Stimulated activated CD4-positive, alpha-beta T cell treated with anti-CD3 and anti-CD28 coated beads, Interleukin-4, amount 100 ng/mL, for 4 hours (primary cell): Measurements from ENCODE around the gene TOX2.
A peak's percentile ranks its signal among the peaks of the same experiment; 100 is the strongest.

Experiments
- DNase-seq, 2 experiments: peaks; one replicate each; pipeline ENCODE4 v3.0.0-alpha.2; 2020

TOX2 gene

DNA sequence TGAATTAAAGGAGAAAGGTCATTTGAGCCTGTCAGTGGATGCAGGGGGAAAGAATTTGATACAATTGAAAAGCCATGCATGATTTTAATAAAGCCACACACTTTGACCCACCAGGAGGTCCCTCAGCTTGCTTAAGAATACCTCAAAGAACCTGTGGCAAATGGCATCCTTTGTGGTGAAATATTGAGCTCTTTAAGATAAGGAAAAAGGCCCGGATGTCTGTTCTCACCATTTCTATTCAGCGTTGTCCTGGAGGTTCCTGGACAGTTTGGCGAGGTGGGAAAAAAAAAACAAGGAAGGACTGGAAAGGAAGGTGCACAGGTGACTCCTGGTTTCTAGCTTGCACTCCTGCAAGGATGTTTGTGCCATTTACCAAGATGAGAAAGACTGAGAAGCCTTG, 91.0 kb downstream of the TOX2 start:
- no peak for DNase-seq

DNA sequence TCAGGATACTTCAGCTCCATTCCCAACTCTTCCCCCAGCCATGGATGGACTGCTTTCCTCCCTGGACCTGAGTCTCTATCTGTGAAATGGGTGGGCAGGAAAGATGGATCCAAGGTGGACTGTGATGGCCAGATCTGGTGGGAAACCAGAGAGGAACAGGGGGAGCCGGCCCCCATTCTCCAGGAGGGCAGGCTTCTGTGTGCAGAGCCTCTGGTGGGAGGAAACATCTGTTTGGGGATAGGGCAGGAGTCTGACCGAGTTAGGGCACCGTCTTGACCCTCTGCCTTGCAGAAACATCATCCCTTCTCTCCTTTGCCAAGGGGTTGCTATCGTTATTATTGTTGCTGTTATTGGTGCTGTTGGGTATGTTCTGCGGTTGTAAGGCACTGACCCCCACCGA, 91.5 kb downstream of the TOX2 start:
- no peak for DNase-seq

DNA sequence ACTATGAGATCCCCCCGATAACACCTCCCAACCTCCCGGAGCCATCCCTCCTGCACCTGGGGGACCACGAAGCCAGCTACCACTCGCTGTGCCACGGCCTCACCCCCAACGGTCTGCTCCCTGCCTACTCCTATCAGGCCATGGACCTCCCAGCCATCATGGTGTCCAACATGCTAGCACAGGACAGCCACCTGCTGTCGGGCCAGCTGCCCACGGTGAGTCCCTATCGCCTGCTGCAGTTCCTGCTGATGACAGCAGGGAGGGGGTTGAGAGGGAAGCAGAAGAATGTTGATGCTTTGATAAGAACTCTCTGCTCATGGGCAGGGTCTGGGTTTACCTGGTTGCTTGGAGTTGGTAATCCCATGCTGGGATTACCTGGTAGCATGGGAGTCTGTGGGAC, 91.9 kb downstream of the TOX2 start:
- no peak for DNase-seq

DNA sequence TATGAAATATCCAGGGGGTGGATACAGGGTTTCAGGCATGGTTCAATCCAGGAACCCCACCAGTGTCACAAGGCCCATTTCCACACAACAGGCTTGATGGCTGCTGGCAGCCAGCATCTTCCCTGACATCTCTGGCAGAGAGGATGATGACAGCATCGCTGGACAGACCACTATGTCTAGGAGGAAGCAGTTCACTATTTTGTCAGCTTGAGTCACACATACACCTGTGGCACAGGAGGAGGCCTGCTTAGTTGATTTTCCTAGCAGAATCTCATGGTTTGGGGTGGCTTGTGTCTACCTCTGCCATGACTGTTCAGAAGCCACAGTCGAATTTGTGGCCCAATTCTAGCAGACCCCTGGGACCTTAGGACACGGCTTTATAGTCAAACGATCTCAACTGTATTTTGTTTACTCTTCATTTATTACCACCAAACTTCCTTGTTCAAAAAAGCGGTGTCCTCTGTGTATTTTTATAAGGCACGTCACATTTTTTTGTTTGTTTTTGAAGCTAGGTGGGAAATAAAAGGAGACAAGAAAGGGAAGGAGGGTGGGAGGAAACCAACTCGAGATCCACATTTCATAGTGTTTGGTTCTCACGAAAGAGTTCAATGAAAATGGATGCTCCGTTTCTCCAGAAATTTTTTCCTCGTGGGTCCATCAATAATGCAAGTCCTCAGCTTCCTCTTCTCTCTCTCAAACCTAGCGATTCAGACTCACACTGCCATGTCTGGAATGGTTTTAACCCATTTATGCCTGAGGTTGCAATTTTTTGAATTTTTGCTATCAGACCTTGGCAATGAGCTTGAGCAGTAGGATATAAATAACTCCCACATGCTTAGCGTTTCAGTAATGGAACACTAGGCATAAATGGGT, 94.4 kb downstream of the TOX2 start:
- DNase-seq: no peak

DNA sequence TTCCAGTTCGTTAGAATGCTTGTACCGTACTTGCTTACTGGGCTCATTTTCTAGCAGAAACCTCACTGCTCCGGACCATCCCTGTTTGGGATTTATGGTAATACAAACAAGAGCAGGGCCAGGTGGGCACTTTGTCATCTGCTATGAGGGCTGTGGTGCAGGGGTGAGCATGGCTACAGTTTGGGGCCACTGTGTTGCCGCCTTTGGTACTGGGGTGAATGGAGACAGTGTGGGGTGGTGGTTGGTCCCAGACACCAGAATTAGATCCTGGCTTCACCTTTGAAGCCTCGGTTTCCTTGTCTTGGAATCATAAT, 95.0 kb downstream of the TOX2 start:
- DNase-seq: no peak

DNA sequence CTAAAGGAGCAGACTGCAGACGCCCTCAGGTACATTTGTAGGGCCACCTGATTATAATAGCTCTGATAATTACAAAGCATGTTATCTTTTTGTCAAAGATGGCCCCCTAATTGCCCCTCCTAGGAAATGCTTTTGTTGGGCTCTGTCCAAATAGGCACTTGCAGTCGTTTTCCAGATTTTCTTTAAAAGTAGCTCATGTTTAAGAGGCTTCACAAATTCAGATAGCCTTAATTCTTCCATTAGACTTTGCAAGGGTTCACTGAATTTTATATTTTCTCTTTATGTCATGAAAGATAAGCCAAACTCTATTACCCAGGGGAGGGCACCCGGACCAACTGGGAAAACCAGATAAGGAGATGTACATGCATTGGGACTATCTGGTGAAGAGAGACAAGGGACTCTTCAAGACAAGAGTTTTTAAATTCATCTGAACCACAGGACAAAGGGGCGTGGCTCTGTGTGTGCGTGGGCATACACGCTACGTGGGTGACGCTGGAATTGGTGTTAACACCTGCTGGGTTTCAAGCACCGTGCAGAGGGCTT, 95.6 kb downstream of the TOX2 start:
- DNase-seq: peak in 1 of 2 experiments; percentile 39

DNA sequence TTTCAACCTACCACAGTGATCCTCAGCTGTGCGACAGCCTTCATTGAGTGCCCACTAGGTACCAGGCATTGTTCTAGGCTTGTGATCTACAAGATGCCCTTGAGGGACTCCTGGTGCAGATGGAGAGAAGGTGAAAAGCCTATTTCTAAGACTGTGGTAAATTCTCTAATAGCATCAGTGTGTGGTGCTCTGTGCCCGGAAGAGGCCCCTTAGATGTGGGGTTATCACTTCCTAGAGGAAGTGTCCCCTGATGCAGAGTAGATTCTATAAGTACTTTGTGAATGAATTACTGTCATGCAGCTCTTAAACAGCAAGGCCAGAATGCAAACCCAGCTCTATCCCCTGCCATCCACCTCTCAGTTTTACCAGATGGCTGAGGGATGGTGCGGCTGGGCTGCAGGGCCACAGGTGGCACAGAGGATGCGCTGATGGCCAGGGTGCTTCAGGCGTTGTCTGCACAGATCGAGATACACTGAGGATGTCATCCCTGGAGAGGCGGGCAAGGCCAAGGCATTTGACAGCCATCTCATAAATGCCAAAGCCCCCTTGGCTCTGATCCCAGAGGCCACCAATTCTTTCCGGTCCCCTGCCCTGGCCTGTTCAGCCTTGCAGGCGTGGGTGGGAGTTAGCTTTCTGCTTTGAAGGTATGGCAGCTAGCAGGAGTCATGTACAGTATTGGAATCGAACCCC, 96.7 kb downstream of the TOX2 start:
- DNase-seq: no peak

DNA sequence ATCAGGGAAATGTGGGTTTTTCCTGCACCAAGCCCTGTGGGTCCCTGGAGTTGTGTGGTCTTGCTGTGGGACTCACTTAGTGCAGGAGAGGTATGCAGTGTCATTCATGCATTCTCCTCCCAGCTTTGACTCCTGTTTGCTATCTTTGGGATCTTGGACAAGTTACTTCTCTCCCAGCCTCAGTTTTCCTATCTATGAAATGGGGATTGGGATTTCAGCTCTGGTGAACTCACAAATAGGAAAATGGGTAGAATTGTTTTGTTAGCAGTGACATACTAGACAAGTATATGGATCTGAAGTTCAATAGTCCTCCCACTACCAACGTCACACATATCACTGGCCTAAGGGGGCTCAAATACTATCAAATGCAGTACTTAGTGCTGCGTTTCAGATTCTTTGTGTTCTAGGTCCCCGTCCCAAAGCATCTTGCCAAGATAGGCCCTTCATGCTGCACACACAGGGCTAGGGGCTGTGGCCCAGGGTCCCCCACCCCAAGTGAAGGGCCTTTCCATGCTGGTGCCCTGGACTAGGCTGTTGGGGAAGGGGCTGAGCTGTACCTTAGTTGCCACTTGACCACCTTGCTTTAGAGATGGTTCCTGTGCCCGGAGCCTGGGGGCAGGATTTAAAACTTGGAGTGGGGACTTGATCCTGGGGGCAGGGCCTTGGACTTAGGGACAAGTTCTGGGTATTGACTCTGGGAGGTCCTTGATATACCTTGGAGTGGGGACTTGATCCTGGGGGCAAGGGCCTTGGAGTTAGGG, 98.0 kb downstream of the TOX2 start:
- no peak for DNase-seq

DNA sequence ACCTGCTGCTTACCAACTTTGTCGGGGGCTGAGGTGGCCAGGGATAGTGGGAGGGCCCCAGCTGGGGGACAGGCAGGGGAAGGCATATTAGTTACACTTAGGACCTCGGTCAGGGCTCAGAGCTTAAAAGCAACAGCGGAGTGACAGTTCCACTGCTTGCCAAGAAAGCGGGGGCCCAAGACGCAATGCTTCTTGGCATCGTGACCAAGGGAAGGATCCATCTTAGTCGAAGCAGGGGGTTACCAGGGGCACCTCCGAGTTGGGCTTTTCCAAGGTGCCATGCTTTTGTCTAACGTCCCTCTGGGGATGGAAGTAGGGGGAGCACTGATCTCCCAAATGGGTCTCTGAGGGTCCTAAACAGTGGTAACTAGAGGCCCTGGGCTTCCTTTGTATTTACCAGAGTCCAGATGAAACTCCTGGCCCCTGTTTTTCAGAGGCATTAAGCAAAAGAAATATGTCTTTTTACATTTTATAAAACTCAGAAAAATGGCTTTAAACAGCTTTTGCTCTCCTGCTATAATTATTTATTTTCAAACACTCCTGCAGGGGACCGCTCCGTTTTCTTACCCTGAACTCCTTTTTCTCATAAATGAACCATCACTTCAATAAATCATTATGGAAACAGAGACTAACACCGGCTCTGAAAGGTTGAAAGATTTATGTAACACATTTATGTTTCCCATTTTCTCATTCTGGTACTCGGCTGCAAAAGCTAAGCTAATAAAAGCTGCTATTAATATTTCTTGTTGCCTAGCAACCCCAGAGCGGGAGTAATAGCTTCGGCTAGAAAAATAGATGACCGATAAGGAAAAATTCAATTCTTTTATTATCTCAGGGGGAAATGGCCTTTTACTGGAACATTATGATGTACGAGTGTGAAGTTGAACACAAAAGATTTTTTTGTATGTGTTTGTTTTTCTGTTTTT, 100.4 kb downstream of the TOX2 start:
- DNase-seq: no peak

DNA sequence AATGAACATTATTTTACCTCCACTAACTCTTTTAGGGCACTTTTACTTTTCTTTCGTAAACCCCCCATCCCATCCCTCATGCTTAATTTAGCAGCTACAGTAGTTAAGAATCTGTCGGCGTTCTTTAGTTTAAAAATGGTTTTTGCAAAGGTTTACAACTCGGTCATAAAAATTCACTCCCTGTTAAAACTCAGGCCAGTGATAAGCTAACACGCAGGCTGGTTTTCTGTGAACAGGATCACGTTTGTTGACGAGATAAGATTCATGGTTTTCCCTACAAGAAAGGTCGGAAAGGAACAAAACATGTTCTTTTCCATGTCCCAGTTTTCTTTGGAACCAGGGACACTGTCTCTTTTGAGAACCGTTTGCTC, 101.1 kb downstream of the TOX2 start:
- no peak for DNase-seq

DNA sequence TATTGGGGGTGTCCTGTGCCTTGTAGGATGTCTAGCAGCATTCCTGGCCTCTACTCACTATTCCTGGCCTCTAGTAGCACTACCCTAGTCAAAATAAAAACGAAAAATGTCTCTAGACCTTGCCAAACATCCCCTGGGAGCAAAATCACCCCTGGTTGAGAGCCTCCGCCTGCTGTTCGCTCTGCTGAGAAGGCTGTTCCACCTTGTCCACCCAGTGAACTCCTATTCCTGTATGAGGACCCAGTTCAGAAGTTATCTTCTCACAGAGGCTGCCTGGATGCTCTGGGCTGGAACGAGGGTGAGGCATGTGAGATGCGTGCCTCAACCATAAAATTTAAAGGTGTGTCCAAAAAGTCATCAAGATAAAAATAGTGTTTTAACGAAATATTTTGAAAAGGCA, 101.9 kb downstream of the TOX2 start:
- DNase-seq: no peak

DNA sequence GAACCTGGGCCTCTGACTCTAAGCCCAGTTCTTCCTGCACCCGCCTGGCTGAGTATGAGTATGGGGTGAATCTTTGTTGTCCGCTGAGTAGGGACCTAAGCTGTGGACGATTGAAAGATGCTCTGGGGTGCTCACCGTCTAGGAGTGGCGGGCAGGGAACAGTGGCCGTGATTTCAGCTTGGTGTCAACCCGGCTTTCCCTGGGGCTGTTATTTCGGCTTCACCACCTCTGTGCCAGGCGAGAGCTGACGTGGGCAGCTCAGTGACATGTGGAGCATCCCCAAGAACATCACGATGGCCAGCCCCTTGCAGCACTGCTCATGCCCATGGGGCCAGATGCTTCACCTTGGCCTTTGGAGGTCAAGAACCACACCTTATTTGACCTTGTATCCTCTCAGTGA, 102.6 kb downstream of the TOX2 start:
- no peak for DNase-seq

DNA sequence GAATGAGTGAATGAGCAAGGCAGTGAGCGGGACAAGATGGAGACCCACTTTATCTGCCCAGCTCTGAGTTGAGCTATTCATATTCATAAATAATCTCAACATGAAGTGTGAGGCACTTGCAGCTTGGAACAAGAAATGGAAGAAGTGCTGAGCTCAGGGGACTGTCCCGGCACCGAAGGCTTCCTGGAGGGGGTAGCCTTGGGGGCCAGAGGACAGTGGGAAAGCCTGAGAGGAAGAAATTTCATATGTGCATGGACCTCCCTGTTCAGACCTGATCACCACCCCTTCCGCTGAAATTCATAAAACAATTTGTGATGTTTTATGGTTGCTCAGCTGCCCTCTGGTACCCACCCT, 103.2 kb downstream of the TOX2 start:
- no peak for DNase-seq

DNA sequence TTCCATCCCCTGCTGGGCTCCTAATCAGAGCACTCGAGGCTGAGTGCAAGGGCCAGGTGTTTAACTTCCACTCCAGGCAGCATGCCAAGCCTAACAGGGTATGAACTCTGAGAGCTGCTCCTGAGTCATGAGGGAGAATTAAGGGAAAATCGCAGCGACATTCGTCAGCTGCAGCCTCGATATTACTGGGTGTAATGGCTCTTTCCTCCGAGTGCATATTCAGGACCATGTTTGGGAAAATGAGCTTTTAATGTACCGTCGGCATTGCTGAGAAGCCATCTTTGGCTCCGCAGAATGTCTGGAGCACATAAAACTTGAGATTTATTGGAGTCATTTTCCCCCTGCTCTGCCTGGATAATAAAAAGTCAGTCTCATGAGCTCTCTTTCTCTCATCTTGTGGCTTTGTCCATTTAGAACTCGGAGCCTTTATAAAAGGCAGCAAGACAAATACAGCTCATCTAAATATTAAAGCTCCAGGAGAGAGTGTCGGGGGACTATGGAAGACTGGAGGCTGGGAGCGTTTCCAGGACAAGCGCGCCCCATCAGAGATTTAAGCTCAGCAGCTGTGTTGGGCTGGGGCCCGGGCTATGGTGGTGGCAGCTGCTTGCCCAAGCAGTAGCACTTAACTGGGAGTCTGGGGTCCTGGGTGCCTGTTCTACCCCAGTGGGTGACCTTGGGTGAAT, 103.7 kb downstream of the TOX2 start:
- no peak for DNase-seq

DNA sequence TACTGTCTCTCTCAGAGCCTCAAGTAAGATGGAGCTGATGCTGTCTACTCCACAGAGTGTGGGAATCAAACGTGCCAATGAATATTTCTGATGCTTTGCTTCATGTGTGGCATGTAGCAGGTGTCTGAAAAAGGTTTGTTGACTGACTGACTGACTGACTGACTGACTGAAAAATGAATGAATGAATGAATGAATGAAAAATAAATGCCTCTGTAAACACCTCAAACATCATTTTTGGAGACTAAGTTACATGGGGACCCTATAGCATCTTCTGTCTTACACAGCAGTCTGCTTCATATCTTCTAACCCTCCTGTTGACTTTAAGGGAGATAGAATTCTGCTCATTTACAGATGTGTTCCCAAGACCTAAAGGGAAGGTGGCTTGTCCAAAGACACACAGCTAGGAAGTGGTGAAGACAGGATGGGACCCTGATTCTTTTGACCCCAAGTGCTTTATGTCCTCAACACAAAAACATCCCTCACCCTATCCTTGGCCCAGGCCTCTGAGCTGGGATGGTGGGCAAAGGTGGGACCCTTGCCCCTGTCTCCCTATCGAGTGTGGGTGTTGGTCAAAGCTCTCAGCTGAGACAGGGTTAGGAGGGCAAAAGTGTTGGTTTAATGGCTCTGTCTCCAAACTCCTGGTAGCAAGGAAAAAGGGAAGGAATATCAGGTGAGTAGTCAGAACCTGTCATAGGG, 104.4 kb downstream of the TOX2 start:
- no peak for DNase-seq

DNA sequence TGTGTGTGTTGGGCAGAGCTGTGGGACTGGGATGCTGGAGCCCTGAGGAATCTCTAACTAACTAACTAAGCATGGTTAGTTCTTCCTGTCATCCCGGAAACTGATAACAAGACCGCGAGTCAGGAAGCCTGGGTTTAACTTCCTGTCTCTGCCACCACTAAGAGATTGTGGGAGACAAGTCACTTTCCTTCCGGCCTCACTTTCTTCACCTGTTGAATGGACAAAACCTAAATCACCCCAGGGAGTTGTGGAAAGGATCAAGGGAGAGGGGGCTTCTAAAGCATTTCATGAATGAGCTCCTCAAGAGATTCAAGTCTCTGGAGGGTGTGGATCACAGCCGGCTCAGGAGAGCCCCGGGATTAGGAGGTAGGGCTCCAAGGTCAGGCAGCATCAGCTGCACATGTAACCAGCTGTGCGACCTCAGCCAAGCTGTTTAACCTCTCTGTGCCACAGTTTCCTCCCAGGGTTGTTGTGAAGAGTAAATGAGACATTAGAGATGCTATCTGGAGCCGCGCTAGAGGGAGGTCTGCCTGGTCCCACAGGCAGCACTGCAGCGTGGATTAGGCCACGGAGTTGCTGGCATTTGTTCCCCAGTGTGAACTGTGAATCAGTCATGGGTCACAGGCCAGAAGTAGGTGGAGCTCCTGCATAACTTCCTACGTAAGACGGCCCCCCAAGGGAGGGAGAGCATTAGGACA, 105.1 kb downstream of the TOX2 start:
- peak in 1 of 2 experiments; percentile 4 for DNase-seq

DNA sequence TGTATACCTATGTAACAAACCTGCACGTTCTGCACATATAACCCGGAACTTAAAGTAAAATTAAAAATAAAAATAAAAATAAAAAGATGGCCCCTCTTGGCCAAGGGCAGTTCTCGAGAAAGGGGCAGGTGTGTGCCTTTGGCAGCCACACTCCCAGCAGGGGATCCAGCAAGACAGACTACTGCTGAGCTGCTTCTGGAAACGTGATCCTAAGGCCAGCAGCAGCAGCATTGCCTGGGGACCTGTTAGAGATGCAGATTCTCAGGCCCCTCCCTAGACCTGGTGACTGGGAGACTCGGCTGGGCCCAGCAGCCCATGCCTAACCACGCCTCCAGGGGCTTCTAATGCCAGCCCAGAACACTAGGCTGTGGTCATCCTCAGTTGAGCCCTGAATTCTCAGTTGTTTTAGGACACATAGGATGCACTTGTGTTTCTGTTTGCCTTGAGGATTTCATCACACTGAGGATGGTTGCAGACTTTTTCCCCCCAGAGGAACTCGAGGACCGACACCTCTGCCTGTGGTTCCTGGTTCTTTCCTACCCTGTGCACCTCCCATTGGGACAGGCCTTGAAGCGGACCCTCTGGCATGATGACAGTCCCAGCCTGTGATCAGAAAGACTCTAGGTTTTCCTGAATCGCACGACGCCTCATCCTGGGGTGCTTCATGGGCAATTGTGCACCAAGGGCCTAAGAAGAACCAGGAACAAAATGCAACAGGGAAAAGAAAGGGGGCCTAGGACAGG, 105.9 kb downstream of the TOX2 start:
- DNase-seq: no peak

DNA sequence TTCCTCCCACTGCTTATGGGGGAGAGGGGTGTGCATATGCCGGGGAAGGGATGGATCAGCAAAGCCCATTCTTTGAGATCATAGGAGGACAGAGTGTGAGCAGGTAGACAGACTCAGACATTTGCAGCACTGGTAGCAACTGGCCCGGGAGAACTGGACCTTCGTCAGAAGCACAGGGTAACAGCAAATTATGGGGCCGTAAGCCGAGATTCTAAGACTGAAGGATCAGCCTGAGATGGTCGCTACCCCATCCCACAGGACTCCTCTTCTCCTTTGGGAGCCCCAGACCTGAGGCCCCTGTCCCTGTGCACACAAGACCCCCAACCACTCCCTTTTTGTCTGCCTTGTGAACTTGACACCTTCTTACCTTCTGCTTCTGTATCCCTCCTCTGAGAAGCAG, 106.5 kb downstream of the TOX2 start:
- DNase-seq: no peak

DNA sequence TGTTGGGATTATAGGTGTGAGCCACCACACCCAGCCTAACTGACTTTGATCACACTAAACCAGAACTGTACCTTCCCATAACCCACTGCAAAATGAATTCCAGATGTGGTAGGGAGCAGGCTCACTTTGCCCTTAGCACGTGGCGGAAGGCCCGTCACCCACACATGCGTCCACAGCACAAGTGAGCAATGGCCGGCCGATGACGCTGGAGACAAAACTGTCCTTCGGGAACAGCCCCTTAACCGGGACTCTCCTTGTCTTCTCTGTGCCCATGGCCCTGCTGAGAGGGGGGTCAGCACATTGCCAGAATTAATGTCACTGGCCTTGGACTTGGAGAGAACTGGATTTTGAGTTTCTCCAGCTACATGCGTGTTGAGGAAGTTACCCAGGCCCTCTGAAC, 107.2 kb downstream of the TOX2 start:
- DNase-seq: no peak

DNA sequence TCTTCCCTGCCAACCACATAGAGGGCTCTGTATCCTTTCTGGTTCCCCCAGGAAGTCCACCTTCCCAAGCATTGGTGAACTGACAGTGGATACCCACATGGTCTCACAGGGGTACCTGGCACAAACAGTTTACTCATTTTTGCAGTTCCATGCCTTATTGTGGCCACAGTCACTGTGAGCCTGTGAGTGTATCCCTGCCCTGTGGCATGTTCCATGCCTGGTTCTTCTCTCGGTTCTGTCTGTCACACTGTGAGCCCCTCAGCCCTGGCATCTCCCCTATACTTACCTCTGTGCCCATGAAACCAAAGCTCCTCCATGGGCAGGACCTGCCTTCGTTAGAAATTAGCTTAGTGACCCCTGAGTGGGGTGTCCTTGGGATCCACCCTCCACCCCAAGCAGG, 107.8 kb downstream of the TOX2 start:
- DNase-seq: no peak
